IMR-90 (cell line): ENCODE data around the gene DDR1. TPM values are rescaled to one million over a fixed set of nuclear protein-coding genes. Genes with fewer than 3 reads are reported as not detected.
"Not testable (repeated sequence)": the region's sequence is repeated elsewhere in the genome, so short reads cannot be mapped to it uniquely, and the experiment has no call there.

Experiments
- ATAC-seq: fragments of 200-7000 bp; cut with Tn5 transposase; 2 replicates; pipeline ENCODE4 v1.9.1; 2020; ENCODE audit warnings: low read depth, mild to moderate bottlenecking, moderate library complexity
- BruUV-seq: library from RNA; stranded (reverse); fragments of 400-500 nt; replicated peaks from 2 replicates; lab custom pipeline; 2021; lab: Mats Ljungman, UMichigan
- CTCF ChIA-PET: fragments of 300-600 bp; formaldehyde crosslinking; extraction: SDS; loops from one replicate; lab custom pipeline; 2021; ENCODE audit warnings: antibody characterized with exemption; lab: Yijun Ruan, JAX
- POLR2A ChIA-PET: fragments of 300-600 bp; sonication (Branson Sonifier 250); formaldehyde crosslinking; loops from one replicate; lab custom pipeline; 2022; ENCODE audit warnings: antibody characterized with exemption; ENCODE audit not compliant: unreplicated experiment; lab: Charles Lee
- DNase-seq: peaks from one replicate; pipeline ENCODE4 v3.0.0; 2013
- H2AFZ ChIP-seq: replicated peaks from 2 replicates; pipeline ENCODE3; 2013; ENCODE audit warnings: low read length, mild to moderate bottlenecking; ENCODE audit not compliant: poor library complexity
- H2AK5ac ChIP-seq: 2 replicates; pipeline ENCODE4 v1.6.1; 2013; ENCODE audit warnings: low read depth, low read length, inconsistent platforms
- H2AK9ac ChIP-seq: replicated peaks from 2 replicates; pipeline ENCODE3; 2013; ENCODE audit warnings: mild to moderate bottlenecking, low read depth, low read length, moderate library complexity; ENCODE audit not compliant: poor library complexity
- H2BK120ac ChIP-seq: 2 replicates; pipeline ENCODE4 v1.6.1; 2013; ENCODE audit warnings: low read depth, low read length, inconsistent platforms
- H2BK15ac ChIP-seq: 3 replicates; pipeline ENCODE4 v1.6.1; 2013; ENCODE audit warnings: low read depth, low read length, inconsistent platforms
- H2BK20ac ChIP-seq: 2 replicates; pipeline ENCODE4 v1.6.1; 2013; ENCODE audit warnings: low read depth, mild to moderate bottlenecking, inconsistent platforms, low read length, moderate library complexity
- H2BK5ac ChIP-seq: 2 replicates; pipeline ENCODE4 v1.6.1; 2013; ENCODE audit warnings: mild to moderate bottlenecking, low read depth, low read length, inconsistent platforms; ENCODE audit not compliant: poor library complexity, severe bottlenecking
- H3K14ac ChIP-seq: replicated peaks from 2 replicates; pipeline ENCODE4 v1.6.1; 2013; ENCODE audit warnings: low read depth, low read length, inconsistent platforms
- H3K18ac ChIP-seq: 2 replicates; pipeline ENCODE4 v1.6.1; 2013; ENCODE audit warnings: low read depth, low read length, control low read depth
- H3K23ac ChIP-seq: 2 replicates; pipeline ENCODE4 v1.6.1; 2013; ENCODE audit warnings: low read depth, low read length, inconsistent platforms
- H3K27ac ChIP-seq: 2 replicates; pipeline ENCODE4 v1.5.1; 2013; ENCODE audit warnings: mild to moderate bottlenecking, control low read depth, low read length; ENCODE audit not compliant: insufficient read depth
- H3K27me3 ChIP-seq: 2 replicates; pipeline ENCODE4 v1.6.1; 2013; ENCODE audit warnings: low read length; ENCODE audit not compliant: control insufficient read depth, insufficient read depth
- H3K36me3 ChIP-seq: 2 replicates; pipeline ENCODE4 v1.6.1; 2013; ENCODE audit warnings: low read length, mixed read lengths; ENCODE audit not compliant: control insufficient read depth, insufficient read depth
- H3K4ac ChIP-seq: 2 replicates; pipeline ENCODE4 v1.6.1; 2013; ENCODE audit warnings: low read depth, low read length, inconsistent platforms
- H3K4me1 ChIP-seq: 2 replicates; pipeline ENCODE4 v1.6.1; 2013; ENCODE audit warnings: low read length, mixed read lengths; ENCODE audit not compliant: control insufficient read depth, insufficient read depth
- H3K4me2 ChIP-seq: 2 replicates; pipeline ENCODE4 v1.6.1; 2013; ENCODE audit warnings: low read depth, mild to moderate bottlenecking, control low read depth, low read length, moderate library complexity
- H3K4me3 ChIP-seq: 2 replicates; pipeline ENCODE4 v1.5.1; 2013; ENCODE audit warnings: low read depth, mild to moderate bottlenecking, control low read depth, low read length, moderate library complexity; ENCODE audit not compliant: insufficient read depth
- H3K56ac ChIP-seq: 2 replicates; pipeline ENCODE4 v1.6.1; 2013; ENCODE audit warnings: low read length, inconsistent platforms; ENCODE audit not compliant: insufficient read depth; ENCODE audit errors: extremely low read depth
- H3K79me1 ChIP-seq, 2 experiments: 2 replicates each; pipeline ENCODE4 v1.6.1; 2013; ENCODE audit warnings: low read length in 2 of 2, inconsistent platforms in 1 of 2, low read depth in 1 of 2
- H3K9ac ChIP-seq: 2 replicates; pipeline ENCODE4 v1.6.1; 2013; ENCODE audit warnings: low read depth, low read length, control low read depth
- H3K9me1 ChIP-seq: 2 replicates; pipeline ENCODE4 v1.6.1; 2013; ENCODE audit warnings: low read length, inconsistent platforms; ENCODE audit not compliant: insufficient read depth
- H3K9me3 ChIP-seq: 2 replicates; pipeline ENCODE4 v1.6.1; 2013; ENCODE audit warnings: low read length; ENCODE audit not compliant: control insufficient read depth, insufficient read depth
- H4K20me1 ChIP-seq: 2 replicates; pipeline ENCODE4 v1.6.1; 2013; ENCODE audit warnings: low read length, inconsistent platforms; ENCODE audit not compliant: insufficient read depth
- H4K5ac ChIP-seq: 2 replicates; pipeline ENCODE4 v1.6.1; 2013; ENCODE audit warnings: mild to moderate bottlenecking, low read depth, low read length, control low read depth
- H4K8ac ChIP-seq, 2 experiments: 2 replicates each; pipeline ENCODE4 v1.6.1; 2013; ENCODE audit warnings: low read depth in 2 of 2, low read length in 2 of 2, control low read depth in 1 of 2, inconsistent platforms in 1 of 2
- H4K91ac ChIP-seq: 2 replicates; pipeline ENCODE4 v1.6.1; 2013; ENCODE audit warnings: low read depth, low read length, inconsistent platforms; ENCODE audit not compliant: insufficient read depth
- WGBS, 2 experiments: methylation state at CpG; one replicate each; pipeline versions ENCODE4 v1.1.5 to v1.1.7; 2013; ENCODE audit warnings: missing lambda C conversion rate in 2 of 2; ENCODE audit not compliant: insufficient read length in 1 of 2; ENCODE audit errors: extremely low coverage in 2 of 2; 5-methylcytosine and 5-hydroxymethylcytosine counted together
- dilution Hi-C: fragments of 300-500 bp; cut with HindIII; formaldehyde crosslinking; loops from one replicate; pipeline ENCODE4 v1.14.3; 2018; ENCODE audit warnings: low sequenced_read_pairs; ENCODE audit not compliant: unreplicated experiment
- in situ Hi-C: fragments of 300-500 bp; cut with MboI; formaldehyde crosslinking; loops from 3 replicates; pipeline ENCODE4 v1.14.3; 2019; ENCODE audit warnings: low sequenced_read_pairs, inconsistent platforms, mixed read lengths
- intact Hi-C: fragments of 100-400 bp; cut with micrococcal nuclease; formaldehyde crosslinking; loops from 2 replicates; pipeline ENCODE4 v1.10.0; 2022
- polyA plus RNA-seq, 3 experiments: library from polyadenylated mRNA; depleted of rRNA; stranded (reverse); fragments of >200 nt; gene quantifications; 2 replicates each; pipeline ENCODE4 v1.2.3, GENCODE V29; 2012; ENCODE audit warnings: low replicate concordance in 1 of 3
- total RNA-seq: library from RNA; depleted of rRNA; stranded (reverse); fragments of >200 nt; gene quantifications from 2 replicates; pipeline ENCODE4 v1.2.3, GENCODE V29; 2012

DDR1 gene
- total and polyA plus RNA-seq, 2 of the 4 experiments (the other 2 are of a cell fraction): 5.6 to 19.6 TPM

DNA sequence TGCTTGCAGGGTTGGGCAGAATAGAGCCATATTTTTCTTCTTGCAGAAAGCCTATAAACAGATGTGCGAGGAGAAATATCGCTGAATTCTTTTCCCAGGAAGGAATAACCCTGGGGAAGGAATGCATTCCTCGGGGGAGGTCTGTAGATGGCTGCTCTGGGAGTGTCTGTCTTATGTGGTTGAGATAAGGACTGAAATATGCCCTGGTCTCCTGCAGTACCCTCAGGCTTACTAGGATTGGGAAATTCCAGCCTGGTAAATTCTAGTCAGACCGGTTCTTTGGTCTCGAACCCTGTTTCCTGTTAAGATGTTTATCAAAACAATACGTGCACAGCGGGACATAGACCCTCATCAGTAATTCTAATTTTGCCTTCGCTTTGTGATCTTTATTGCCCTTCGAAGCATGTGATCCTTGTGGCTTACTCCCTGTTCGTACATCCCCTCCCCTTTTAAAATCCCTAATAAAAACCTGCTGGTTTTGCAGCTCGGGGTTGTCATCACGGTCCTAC, 15.0 kb upstream of the DDR1 start:
- Histone ChIP-seq H3K9me3 (peaks cover 15% of the 10 kb centered on the region), H3K27me3 (peaks cover 14% of the 10 kb centered on the region)
- H4K20me1 ChIP-seq, ATAC-seq, H2AFZ ChIP-seq, in situ Hi-C loops, H4K5ac ChIP-seq, H3K14ac ChIP-seq, intact Hi-C loops, H2AK5ac ChIP-seq, H4K91ac ChIP-seq, H3K56ac ChIP-seq, H2BK5ac ChIP-seq, H3K9me1 ChIP-seq, H3K4ac ChIP-seq, H2AK9ac ChIP-seq, H2BK120ac ChIP-seq, H3K9ac ChIP-seq, H3K4me1 ChIP-seq, H3K23ac ChIP-seq, dilution Hi-C loops, CTCF ChIA-PET, DNase-seq, H3K79me1 ChIP-seq, H3K4me3 ChIP-seq, H3K36me3 ChIP-seq, H4K8ac ChIP-seq, POLR2A ChIA-PET, H2BK15ac ChIP-seq, H3K18ac ChIP-seq, H3K4me2 ChIP-seq, BruUV-seq, H3K27ac ChIP-seq, H2BK20ac ChIP-seq: not testable (repeated sequence)
- 67% methylated on average over 4 of the region's 12 CpGs; no CpG with 5 or more reads in 1 of the 2 experiments for WGBS, 2 experiments
